MG63 (cell line): ENCODE results near the gene FCN1. TPM values are rescaled to one million over a fixed set of nuclear protein-coding genes. Genes with fewer than 3 reads are reported as not detected.
"Not testable (repeated sequence)": the region's sequence is repeated elsewhere in the genome, so short reads cannot be mapped to it uniquely, and the experiment has no call there.

ENCODE experiments used
- DNase-seq: peaks from one replicate; pipeline ENCODE4 v3.0.0-alpha.2; 2020
- H3K27me3 ChIP-seq: fragments of 250-450 bp; sonication (Bioruptor Pico); 2 replicates; pipeline ENCODE4 v1.5.1; 2020; ENCODE audit warnings: mild to moderate bottlenecking, moderate library complexity
- H3K36me3 ChIP-seq: fragments of 250-450 bp; sonication (Bioruptor Pico); 2 replicates; pipeline ENCODE4 v1.5.1; 2020; ENCODE audit warnings: mild to moderate bottlenecking, moderate library complexity
- H3K4me3 ChIP-seq: fragments of 250-450 bp; sonication (Bioruptor Pico); 2 replicates; pipeline ENCODE4 v1.5.1; 2020; ENCODE audit warnings: mild to moderate bottlenecking, moderate library complexity
- H3K9me3 ChIP-seq: fragments of 250-450 bp; sonication (Bioruptor Pico); 2 replicates; pipeline ENCODE4 v1.5.1; 2020; ENCODE audit warnings: mild to moderate bottlenecking, moderate library complexity
- total RNA-seq: library from RNA; depleted of rRNA; stranded (reverse); fragments of >200 nt; shearing (Covaris generic); gene quantifications from 2 replicates; pipeline ENCODE4 v1.2.3, GENCODE V29; 2014; ENCODE audit warnings: low replicate concordance

Gene FCN1
- total RNA-seq, 1 experiment from 2014 or later = not detected

- H3K9me3 ChIP-seq = no peaks in the 10 kb centered on the region
- H3K4me3 ChIP-seq = no peak overlapping the region
- no peaks in the 10 kb centered on the region for H3K27me3 ChIP-seq
- no peak for DNase-seq
- H3K36me3 ChIP-seq = no peaks in the 10 kb centered on the region
Observed at GRCh38 chr9:134957165-134957944, 39.6 kb upstream of the FCN1 start.

- H3K4me3 ChIP-seq, H3K27me3 ChIP-seq, H3K9me3 ChIP-seq, H3K36me3 ChIP-seq, DNase-seq: not testable (repeated sequence)
Observed at GRCh38 chr9:134956387-134956786, 38.7 kb upstream of the FCN1 start.

GRCh38 chr9:134955801-134956200 is 38.1 kb upstream of the FCN1 start:
- no peaks in the 10 kb centered on the region for H3K36me3 ChIP-seq
- DNase-seq = no peak
- H3K4me3 ChIP-seq = no peak overlapping the region
- no peaks in the 10 kb centered on the region for H3K9me3 ChIP-seq
- no peaks in the 10 kb centered on the region for H3K27me3 ChIP-seq

- H3K9me3 ChIP-seq = no peaks in the 10 kb centered on the region
- H3K27me3 ChIP-seq = no peaks in the 10 kb centered on the region
- H3K4me3 ChIP-seq = no peak overlapping the region
- H3K36me3 ChIP-seq = no peaks in the 10 kb centered on the region
- no peak for DNase-seq
Observed at GRCh38 chr9:134955156-134955555, 37.4 kb upstream of the FCN1 start.

GRCh38 chr9:134951994-134952393 is 34.3 kb upstream of the FCN1 start:
- H3K4me3 ChIP-seq = no peak overlapping the region

GRCh38 chr9:134951461-134951860 is 33.7 kb upstream of the FCN1 start:
- H3K27me3 ChIP-seq = no peaks in the 10 kb centered on the region
- DNase-seq = no peak
- no peaks in the 10 kb centered on the region for H3K36me3 ChIP-seq
- H3K9me3 ChIP-seq = no peaks in the 10 kb centered on the region
- no peak overlapping the region for H3K4me3 ChIP-seq

More at GRCh38 chr9:134951994-134952393, 34.3 kb upstream of the FCN1 start:
- H3K27me3 ChIP-seq = no peaks in the 10 kb centered on the region
- H3K9me3 ChIP-seq = no peaks in the 10 kb centered on the region
- no peaks in the 10 kb centered on the region for H3K36me3 ChIP-seq
- DNase-seq = no peak

GRCh38 chr9:134950386-134951210 is 32.9 kb upstream of the FCN1 start:
- Histone ChIP-seq H3K9me3 (no peaks in the 10 kb centered on the region), H3K27me3 (no peaks in the 10 kb centered on the region), H3K4me3 (no peak overlapping the region), H3K36me3 (no peaks in the 10 kb centered on the region)
- no peak for DNase-seq

- no peak for DNase-seq
- Histone ChIP-seq H3K36me3 (no peaks in the 10 kb centered on the region), H3K9me3 (no peaks in the 10 kb centered on the region), H3K27me3 (no peaks in the 10 kb centered on the region), H3K4me3 (no peak overlapping the region)
Observed at GRCh38 chr9:134949681-134950385, 32.1 kb upstream of the FCN1 start.

- no peaks in the 10 kb centered on the region for H3K9me3 ChIP-seq
- no peaks in the 10 kb centered on the region for H3K36me3 ChIP-seq
- H3K27me3 ChIP-seq = no peaks in the 10 kb centered on the region
- no peak for DNase-seq
- no peak overlapping the region for H3K4me3 ChIP-seq
Observed at GRCh38 chr9:134948149-134948548, 30.4 kb upstream of the FCN1 start.

GRCh38 chr9:134947265-134947955 is 29.7 kb upstream of the FCN1 start:
- Histone ChIP-seq H3K4me3 (no peak overlapping the region), H3K9me3 (no peaks in the 10 kb centered on the region), H3K27me3 (no peaks in the 10 kb centered on the region), H3K36me3 (no peaks in the 10 kb centered on the region)
- no peak for DNase-seq

- DNase-seq = no peak
- no peak overlapping the region for H3K4me3 ChIP-seq
- H3K9me3 ChIP-seq = no peaks in the 10 kb centered on the region
- no peaks in the 10 kb centered on the region for H3K36me3 ChIP-seq
- H3K27me3 ChIP-seq = no peaks in the 10 kb centered on the region
Observed at GRCh38 chr9:134946663-134947062, 29.0 kb upstream of the FCN1 start.

GRCh38 chr9:134945509-134946275 is 28.0 kb upstream of the FCN1 start:
- Histone ChIP-seq H3K36me3 (no peaks in the 10 kb centered on the region), H3K9me3 (no peaks in the 10 kb centered on the region), H3K4me3 (no peak overlapping the region), H3K27me3 (no peaks in the 10 kb centered on the region)
- DNase-seq = no peak

GRCh38 chr9:134944916-134945315 is 27.2 kb upstream of the FCN1 start:
- Histone ChIP-seq H3K36me3 (no peaks in the 10 kb centered on the region), H3K27me3 (no peaks in the 10 kb centered on the region), H3K9me3 (no peaks in the 10 kb centered on the region), H3K4me3 (no peak overlapping the region)
- DNase-seq = no peak

GRCh38 chr9:134944351-134944802 is 26.7 kb upstream of the FCN1 start:
- no peak for DNase-seq
- Histone ChIP-seq H3K4me3 (no peak overlapping the region), H3K36me3 (no peaks in the 10 kb centered on the region), H3K27me3 (no peaks in the 10 kb centered on the region), H3K9me3 (no peaks in the 10 kb centered on the region)

- no peak overlapping the region for H3K4me3 ChIP-seq
- no peak for DNase-seq
- no peaks in the 10 kb centered on the region for H3K9me3 ChIP-seq
- no peaks in the 10 kb centered on the region for H3K27me3 ChIP-seq
- H3K36me3 ChIP-seq = no peaks in the 10 kb centered on the region
Observed at GRCh38 chr9:134943836-134944235, 26.1 kb upstream of the FCN1 start.

GRCh38 chr9:134943411-134943810 is 25.7 kb upstream of the FCN1 start:
- no peak for DNase-seq
- Histone ChIP-seq H3K9me3 (no peaks in the 10 kb centered on the region), H3K27me3 (no peaks in the 10 kb centered on the region), H3K4me3 (no peak overlapping the region), H3K36me3 (no peaks in the 10 kb centered on the region)
